GM12878 (cell line): ENCODE data around the gene YIF1B. TPM values are rescaled to one million over a fixed set of nuclear protein-coding genes. Genes with fewer than 3 reads are reported as not detected.

Source experiments
- ATAC-seq: fragments of 200-7000 bp; cut with Tn5 transposase; 3 replicates; pipeline ENCODE4 v1.9.1; 2020; ENCODE audit warnings: mild to moderate bottlenecking, moderate library complexity
- BruUV-seq: library from RNA; stranded (reverse); fragments of 400-500 nt; replicated peaks from 2 replicates; lab custom pipeline; 2021; lab: Mats Ljungman, UMichigan
- CTCF ChIA-PET: fragments of 300-600 bp; sonication (Branson Sonifier 250); formaldehyde crosslinking; extraction: SDS; loops from one replicate; lab custom pipeline; 2021; ENCODE audit warnings: inconsistent platforms; lab: Yijun Ruan, JAX
- POLR2A ChIA-PET: fragments of 350-600 bp; formaldehyde crosslinking; extraction: SDS; loops from one replicate; lab custom pipeline; 2021; ENCODE audit warnings: inconsistent platforms; lab: Charles Lee
- RAD21 ChIA-PET: fragments of 300-600 bp; sonication (Branson Sonifier 250); formaldehyde crosslinking; loops from one replicate; lab custom pipeline; 2023; ENCODE audit warnings: antibody characterized with exemption; ENCODE audit not compliant: unreplicated experiment; lab: Charles Lee
- SMC1A ChIA-PET: fragments of 300-600 bp; sonication (Branson Sonifier 250); formaldehyde crosslinking; loops from one replicate; lab custom pipeline; 2023; ENCODE audit not compliant: unreplicated experiment, uncharacterized antibody; lab: Charles Lee
- DNase-seq: peaks from one replicate; pipeline ENCODE4 v3.0.0-alpha.2; 2011; ENCODE audit warnings: low read depth, low spot score
- FAIRE-seq: peaks from 3 replicates; lab custom pipeline; 2011; peaks lifted over from hg19 to GRCh38; lab: Jason Lieb, UNC
- H2AFZ ChIP-seq: 2 replicates; pipeline ENCODE4 v1.6.0; 2011; ENCODE audit warnings: low read depth, low read length, control low read depth; ENCODE audit not compliant: control insufficient read depth
- H3K27ac ChIP-seq: 2 replicates; pipeline ENCODE4 v1.5.1; 2011; ENCODE audit warnings: control low read depth; ENCODE audit not compliant: control insufficient read depth, insufficient read depth
- H3K27me3 ChIP-seq, 2 experiments: replicated peaks in 1 of 2; 2 replicates each; pipeline versions ENCODE4 v1.6.0 to v1.6.1; 2011; ENCODE audit warnings: low read length in 1 of 2; ENCODE audit not compliant: control insufficient read depth in 2 of 2, insufficient read depth in 2 of 2
- H3K36me3 ChIP-seq, 2 experiments: 2 replicates each; pipeline ENCODE4 v1.5.1; 2011; ENCODE audit warnings: low read length in 1 of 2; ENCODE audit not compliant: control insufficient read depth in 2 of 2, insufficient read depth in 2 of 2
- H3K4me1 ChIP-seq: 2 replicates; pipeline ENCODE4 v1.6.1; 2011; ENCODE audit warnings: mild to moderate bottlenecking, low read length, moderate library complexity, mixed read lengths; ENCODE audit not compliant: control insufficient read depth, insufficient read depth
- H3K4me2 ChIP-seq: 2 replicates; pipeline ENCODE4 v1.6.0; 2011; ENCODE audit warnings: control low read depth; ENCODE audit not compliant: control insufficient read depth, insufficient read depth
- H3K4me3 ChIP-seq: fragments of 200-600 bp; sonication (generic); 2 replicates; pipeline ENCODE4 v1.5.1; 2016
- H3K79me2 ChIP-seq: 2 replicates; pipeline ENCODE4 v1.6.0; 2011; ENCODE audit warnings: low read length; ENCODE audit not compliant: control insufficient read depth, insufficient read depth
- H3K9ac ChIP-seq: 2 replicates; pipeline ENCODE4 v1.8.0; 2011; ENCODE audit warnings: low read length, control low read depth, mixed read lengths; ENCODE audit not compliant: control insufficient read depth, insufficient read depth
- H3K9me3 ChIP-seq: replicated peaks from 3 replicates; pipeline ENCODE4 v1.5.1; 2011; ENCODE audit warnings: mild to moderate bottlenecking, low read length; ENCODE audit not compliant: control insufficient read depth, insufficient read depth
- H4K20me1 ChIP-seq: 2 replicates; pipeline ENCODE4 v1.6.0; 2011; ENCODE audit not compliant: control insufficient read depth, insufficient read depth
- CEBPB ChIP-seq, 2 experiments: fragments of 150-350 bp in 1 of 2; IDR thresholded peaks; 2 replicates each; pipeline ENCODE4 v1.6.1; 2012 to 2014; ENCODE audit warnings: low read depth in 2 of 2, low read length in 2 of 2, borderline replicate concordance in 1 of 2, inconsistent platforms in 1 of 2
- ETV6 ChIP-seq, 2 experiments: fragments of 450-650 bp in 1 of 2; IDR thresholded peaks in 1 of 2; conservative IDR thresholded peaks in 1 of 2; 2 replicates each; pipeline ENCODE4 v1.6.1; 2014; ENCODE audit warnings: antibody characterized with exemption in 1 of 2, borderline replicate concordance in 1 of 2, low read depth in 1 of 2, mild to moderate bottlenecking in 1 of 2, moderate library complexity in 1 of 2
- MXI1 ChIP-seq: fragments of 150-350 bp; IDR thresholded peaks from 2 replicates; pipeline ENCODE4 v1.6.1; 2011; ENCODE audit warnings: low read depth, mild to moderate bottlenecking, inconsistent platforms, low read length, improper control_type of control experiment
- NFYB ChIP-seq: IDR thresholded peaks from 2 replicates; pipeline ENCODE4 v1.6.1; 2011; ENCODE audit warnings: low read depth, mild to moderate bottlenecking, low read length, improper control_type of control experiment, moderate library complexity; ENCODE audit not compliant: insufficient read depth
- PAX8 ChIP-seq: fragments of 450-650 bp; IDR thresholded peaks from 2 replicates; pipeline ENCODE4 v1.6.1; 2017; ENCODE audit warnings: mild to moderate bottlenecking, moderate library complexity
- PML ChIP-seq: IDR thresholded peaks from 2 replicates; pipeline ENCODE4 v1.6.1; 2012; ENCODE audit warnings: low read length, inconsistent platforms
- RBBP5 ChIP-seq: fragments of 200-600 bp; sonication (generic); conservative IDR thresholded peaks from 2 replicates; pipeline ENCODE4 v1.6.1; 2016
- SIX5 ChIP-seq: IDR thresholded peaks from 2 replicates; pipeline ENCODE4 v1.6.1; 2011; ENCODE audit warnings: mild to moderate bottlenecking, low read depth, low read length, moderate library complexity; ENCODE audit not compliant: severe bottlenecking
- SRF ChIP-seq, 2 experiments: IDR thresholded peaks; 2 replicates each; pipeline ENCODE4 v1.6.1; 2011; ENCODE audit warnings: low read depth in 2 of 2, low read length in 2 of 2, mild to moderate bottlenecking in 1 of 2, moderate library complexity in 1 of 2
- STAT1 ChIP-seq: fragments of 450-650 bp; conservative IDR thresholded peaks from 2 replicates; pipeline ENCODE4 v1.6.1; 2014; ENCODE audit warnings: antibody characterized with exemption, mild to moderate bottlenecking
- ZNF24 ChIP-seq: fragments of 450-650 bp; IDR thresholded peaks from 2 replicates; pipeline ENCODE4 v1.6.1; 2017; ENCODE audit warnings: antibody characterized with exemption, mild to moderate bottlenecking
- WGBS: methylation state at CpG from one replicate; pipeline ENCODE4 v1.1.6; 2016; ENCODE audit warnings: low lambda C conversion rate; ENCODE audit not compliant: insufficient replicate concordance, insufficient coverage; ENCODE audit errors: missing lambda C conversion rate; 5-methylcytosine and 5-hydroxymethylcytosine counted together
- in situ Hi-C: fragments of 300-500 bp; cut with MboI; formaldehyde crosslinking; loops from 9 replicates; pipeline ENCODE4 v1.14.3; 2018; ENCODE audit warnings: mixed read lengths
- intact Hi-C: fragments of 100-400 bp; cut with micrococcal nuclease; formaldehyde crosslinking; loops from one replicate; pipeline ENCODE4 v1.14.2; 2022; ENCODE audit not compliant: unreplicated experiment
- polyA plus RNA-seq, 11 experiments: library from polyadenylated mRNA; depleted of rRNA in 4 of 11; unstranded in 6 of 11; stranded (reverse) in 5 of 11; fragments of >200 nt; fragmentation: Nextera tagmentation in 4 of 11; fragmentation: Illumina TruSeq in 1 of 11; extraction: Ambion mirVana in 4 of 11; extraction: Trizol in 1 of 11; gene quantifications; 1 replicate in 1 of 11; 2 replicates in 10 of 11; pipeline versions ENCODE4 v1.2.1 to v1.2.3, GENCODE V29; 2011 to 2016; ENCODE audit warnings: inconsistent platforms in 2 of 11, missing spikeins in 2 of 11, low read depth in 1 of 11
- total RNA-seq, 4 experiments: library from RNA; depleted of rRNA in 3 of 4; stranded (reverse); fragments of >200 nt in 3 of 4; fragmentation: Illumina TruSeq in 1 of 4; extraction: Trizol in 1 of 4; gene quantifications; 2 replicates each; pipeline versions ENCODE4 v1.2.1 to v1.2.3, GENCODE V29; 2013 to 2021
- TF ChIP-seq, protein P1 (sequence below): fragments of 450-650 bp; IDR thresholded peaks from 2 replicates; pipeline ENCODE4 v1.6.1; 2014; ENCODE audit warnings: mild to moderate bottlenecking
- TF ChIP-seq, protein P2 (sequence below): IDR thresholded peaks from 2 replicates; pipeline ENCODE4 v1.6.1; 2012; ENCODE audit warnings: mild to moderate bottlenecking, low read depth, low read length
- TF ChIP-seq, protein P3 (sequence below): IDR thresholded peaks from 2 replicates; pipeline ENCODE4 v1.6.1; 2012; ENCODE audit warnings: low read depth, low read length, improper control_type of control experiment
- TF ChIP-seq, protein P4 (sequence below): fragments of 450-650 bp; IDR thresholded peaks from 2 replicates; pipeline ENCODE4 v1.6.1; 2016; ENCODE audit warnings: mild to moderate bottlenecking

YIF1B gene
- total and polyA plus RNA-seq, 10 of the 15 experiments (the other 5 are each of a cell fraction or from before 2014, with no cell fraction given): 1.3 to 106 (median 53.5) TPM

DNA sequence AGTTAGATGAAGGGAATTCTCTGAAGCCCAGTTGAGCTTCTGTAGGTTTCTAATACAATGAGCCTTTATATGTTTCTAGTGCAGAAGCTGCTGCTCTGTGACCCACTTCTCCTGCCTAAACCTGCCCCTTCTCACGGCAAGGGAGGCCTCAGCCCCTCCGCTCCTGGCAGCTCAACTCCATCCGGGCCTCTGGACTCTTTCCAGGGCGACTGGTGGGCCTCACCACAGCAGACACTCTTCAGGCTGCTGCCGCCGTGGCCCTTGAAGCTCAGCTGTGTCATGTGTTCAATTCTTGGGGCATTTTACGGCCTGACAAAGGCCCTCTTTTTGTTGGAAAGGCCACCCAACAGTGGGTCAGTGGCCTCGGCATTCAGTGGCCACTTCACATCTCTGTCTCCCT lies 21.7 kb downstream of the YIF1B start:
- TF ChIP-seq SIX5: no peak
- TF ChIP-seq, protein P1, sequence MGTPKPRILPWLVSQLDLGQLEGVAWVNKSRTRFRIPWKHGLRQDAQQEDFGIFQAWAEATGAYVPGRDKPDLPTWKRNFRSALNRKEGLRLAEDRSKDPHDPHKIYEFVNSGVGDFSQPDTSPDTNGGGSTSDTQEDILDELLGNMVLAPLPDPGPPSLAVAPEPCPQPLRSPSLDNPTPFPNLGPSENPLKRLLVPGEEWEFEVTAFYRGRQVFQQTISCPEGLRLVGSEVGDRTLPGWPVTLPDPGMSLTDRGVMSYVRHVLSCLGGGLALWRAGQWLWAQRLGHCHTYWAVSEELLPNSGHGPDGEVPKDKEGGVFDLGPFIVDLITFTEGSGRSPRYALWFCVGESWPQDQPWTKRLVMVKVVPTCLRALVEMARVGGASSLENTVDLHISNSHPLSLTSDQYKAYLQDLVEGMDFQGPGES: no peak
- TF ChIP-seq RBBP5: no peak
- no peak for TF ChIP-seq NFYB
- TF ChIP-seq, protein P2, sequence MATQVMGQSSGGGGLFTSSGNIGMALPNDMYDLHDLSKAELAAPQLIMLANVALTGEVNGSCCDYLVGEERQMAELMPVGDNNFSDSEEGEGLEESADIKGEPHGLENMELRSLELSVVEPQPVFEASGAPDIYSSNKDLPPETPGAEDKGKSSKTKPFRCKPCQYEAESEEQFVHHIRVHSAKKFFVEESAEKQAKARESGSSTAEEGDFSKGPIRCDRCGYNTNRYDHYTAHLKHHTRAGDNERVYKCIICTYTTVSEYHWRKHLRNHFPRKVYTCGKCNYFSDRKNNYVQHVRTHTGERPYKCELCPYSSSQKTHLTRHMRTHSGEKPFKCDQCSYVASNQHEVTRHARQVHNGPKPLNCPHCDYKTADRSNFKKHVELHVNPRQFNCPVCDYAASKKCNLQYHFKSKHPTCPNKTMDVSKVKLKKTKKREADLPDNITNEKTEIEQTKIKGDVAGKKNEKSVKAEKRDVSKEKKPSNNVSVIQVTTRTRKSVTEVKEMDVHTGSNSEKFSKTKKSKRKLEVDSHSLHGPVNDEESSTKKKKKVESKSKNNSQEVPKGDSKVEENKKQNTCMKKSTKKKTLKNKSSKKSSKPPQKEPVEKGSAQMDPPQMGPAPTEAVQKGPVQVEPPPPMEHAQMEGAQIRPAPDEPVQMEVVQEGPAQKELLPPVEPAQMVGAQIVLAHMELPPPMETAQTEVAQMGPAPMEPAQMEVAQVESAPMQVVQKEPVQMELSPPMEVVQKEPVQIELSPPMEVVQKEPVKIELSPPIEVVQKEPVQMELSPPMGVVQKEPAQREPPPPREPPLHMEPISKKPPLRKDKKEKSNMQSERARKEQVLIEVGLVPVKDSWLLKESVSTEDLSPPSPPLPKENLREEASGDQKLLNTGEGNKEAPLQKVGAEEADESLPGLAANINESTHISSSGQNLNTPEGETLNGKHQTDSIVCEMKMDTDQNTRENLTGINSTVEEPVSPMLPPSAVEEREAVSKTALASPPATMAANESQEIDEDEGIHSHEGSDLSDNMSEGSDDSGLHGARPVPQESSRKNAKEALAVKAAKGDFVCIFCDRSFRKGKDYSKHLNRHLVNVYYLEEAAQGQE: no peak
- no peak for TF ChIP-seq PML
- no peak for TF ChIP-seq SRF (IDR thresholded peaks at IDR 0.05; ENCODE audit: low read depth in 2 of 2, low read length in 2 of 2)
- no peak for TF ChIP-seq CEBPB (IDR thresholded peaks at IDR 0.05; ENCODE audit: borderline replicate concordance in 1 of 2, low read depth in 2 of 2, low read length in 2 of 2)
- TF ChIP-seq, protein P3, sequence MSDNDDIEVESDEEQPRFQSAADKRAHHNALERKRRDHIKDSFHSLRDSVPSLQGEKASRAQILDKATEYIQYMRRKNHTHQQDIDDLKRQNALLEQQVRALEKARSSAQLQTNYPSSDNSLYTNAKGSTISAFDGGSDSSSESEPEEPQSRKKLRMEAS: no peak
- TF ChIP-seq PAX8: no peak
- no peak for TF ChIP-seq ZNF24
- no peak for TF ChIP-seq MXI1
- TF ChIP-seq STAT1: no peak
- TF ChIP-seq ETV6 (conservative IDR thresholded peaks at IDR 0.05 in 1 of 2, IDR thresholded peaks at IDR 0.05 in 1 of 2; ENCODE audit: borderline replicate concordance in 1 of 2, low read depth in 1 of 2): no peak
- TF ChIP-seq, protein P4, sequence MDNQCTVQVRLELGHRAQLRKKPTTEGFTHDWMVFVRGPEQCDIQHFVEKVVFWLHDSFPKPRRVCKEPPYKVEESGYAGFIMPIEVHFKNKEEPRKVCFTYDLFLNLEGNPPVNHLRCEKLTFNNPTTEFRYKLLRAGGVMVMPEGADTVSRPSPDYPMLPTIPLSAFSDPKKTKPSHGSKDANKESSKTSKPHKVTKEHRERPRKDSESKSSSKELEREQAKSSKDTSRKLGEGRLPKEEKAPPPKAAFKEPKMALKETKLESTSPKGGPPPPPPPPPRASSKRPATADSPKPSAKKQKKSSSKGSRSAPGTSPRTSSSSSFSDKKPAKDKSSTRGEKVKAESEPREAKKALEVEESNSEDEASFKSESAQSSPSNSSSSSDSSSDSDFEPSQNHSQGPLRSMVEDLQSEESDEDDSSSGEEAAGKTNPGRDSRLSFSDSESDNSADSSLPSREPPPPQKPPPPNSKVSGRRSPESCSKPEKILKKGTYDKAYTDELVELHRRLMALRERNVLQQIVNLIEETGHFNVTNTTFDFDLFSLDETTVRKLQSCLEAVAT: no peak
- TF ChIP-seq, all 136 proteins: peak for 0
- Histone ChIP-seq H3K36me3 (no peaks in the 10 kb centered on the region), H3K9ac (no peak overlapping the region), H3K9me3 (no peaks in the 10 kb centered on the region), H3K4me1 (no peaks in the 10 kb centered on the region), H3K4me3 (no peak overlapping the region), H3K27ac (no peak overlapping the region), H3K79me2 (no peaks in the 10 kb centered on the region), H3K4me2 (no peak overlapping the region), H3K27me3 (no peaks in the 10 kb centered on the region), H2AFZ (no peak overlapping the region), H4K20me1 (no peaks in the 10 kb centered on the region)
- intact Hi-C loops: no loop called here
- in situ Hi-C loops: no loop called here
- ChIA-PET POLR2A (no interaction called here), SMC1A (interaction anchor here (1.0 kb wide), 1 partner anchor 29 kb away, joined by 3 read pairs; no protein-coding TSS in a partner anchor), RAD21 (no interaction called here), CTCF (no interaction called here)
- no TSS peak for BruUV-seq
- ATAC-seq: no peak
- DNase-seq: no peak
- FAIRE-seq: no peak
- WGBS: 66% methylated on average over 8 of the region's 8 CpGs
